OCI-LY3 (cell line): ENCODE data around the gene XXYLT1.

Experiments used
- EZH2phosphoT487 ChIP-seq: fragments of 200-600 bp; shearing (Covaris generic); IDR thresholded peaks from 2 replicates; pipeline ENCODE4 v1.6.1; 2018; ENCODE audit warnings: antibody characterized with exemption, mixed run types, low read depth
- TF ChIP-seq, protein P1 (sequence below): fragments of 200-600, 300-600 bp; sonication (generic); IDR thresholded peaks from 2 replicates; pipeline ENCODE4 v1.5.1; 2014; ENCODE audit warnings: antibody characterized with exemption, low read length, low read depth

DNA sequence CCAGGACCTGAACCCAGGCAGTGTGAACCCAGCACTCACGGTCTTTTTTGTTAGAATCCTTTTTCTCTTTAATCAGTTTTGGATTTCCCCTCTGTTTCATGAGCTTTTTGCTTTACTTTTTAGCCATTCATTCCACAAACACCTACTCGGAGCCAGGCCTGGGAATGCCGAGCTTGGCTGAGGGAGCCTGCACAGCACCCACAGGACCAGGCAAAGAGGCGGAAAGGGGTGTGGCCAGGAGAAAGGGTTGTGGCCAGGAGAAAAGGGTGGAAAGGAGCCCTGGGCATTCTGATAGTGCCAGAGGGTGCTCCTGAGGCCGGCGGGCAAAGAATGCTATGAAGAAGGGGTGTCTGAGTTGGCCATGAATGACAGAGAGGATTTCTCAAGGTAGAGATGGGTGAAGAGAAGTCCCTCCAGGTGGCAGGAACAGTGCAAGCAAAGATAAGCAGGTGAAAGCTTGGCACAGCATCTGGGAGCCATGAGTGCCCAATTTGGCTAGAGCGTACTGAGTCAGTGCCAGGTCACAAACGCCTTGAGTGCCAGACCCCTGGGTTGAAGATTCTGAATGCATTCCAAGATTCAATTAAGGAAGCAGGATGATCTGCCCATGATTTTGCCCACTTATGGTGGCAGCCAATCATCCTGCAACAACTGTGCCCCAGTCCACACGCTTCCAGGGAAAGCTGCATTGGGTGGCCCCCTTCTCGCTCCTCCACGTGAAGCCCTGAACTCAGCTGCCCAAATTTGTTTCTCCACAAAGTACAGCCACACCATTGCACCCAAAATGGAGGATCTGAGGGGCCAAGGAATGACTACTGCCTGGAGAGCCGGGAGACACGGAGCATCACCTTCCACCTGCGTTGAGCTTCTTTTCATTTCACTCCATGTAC, 157.2 kb downstream of the XXYLT1 start:
- TF ChIP-seq, protein P1, sequence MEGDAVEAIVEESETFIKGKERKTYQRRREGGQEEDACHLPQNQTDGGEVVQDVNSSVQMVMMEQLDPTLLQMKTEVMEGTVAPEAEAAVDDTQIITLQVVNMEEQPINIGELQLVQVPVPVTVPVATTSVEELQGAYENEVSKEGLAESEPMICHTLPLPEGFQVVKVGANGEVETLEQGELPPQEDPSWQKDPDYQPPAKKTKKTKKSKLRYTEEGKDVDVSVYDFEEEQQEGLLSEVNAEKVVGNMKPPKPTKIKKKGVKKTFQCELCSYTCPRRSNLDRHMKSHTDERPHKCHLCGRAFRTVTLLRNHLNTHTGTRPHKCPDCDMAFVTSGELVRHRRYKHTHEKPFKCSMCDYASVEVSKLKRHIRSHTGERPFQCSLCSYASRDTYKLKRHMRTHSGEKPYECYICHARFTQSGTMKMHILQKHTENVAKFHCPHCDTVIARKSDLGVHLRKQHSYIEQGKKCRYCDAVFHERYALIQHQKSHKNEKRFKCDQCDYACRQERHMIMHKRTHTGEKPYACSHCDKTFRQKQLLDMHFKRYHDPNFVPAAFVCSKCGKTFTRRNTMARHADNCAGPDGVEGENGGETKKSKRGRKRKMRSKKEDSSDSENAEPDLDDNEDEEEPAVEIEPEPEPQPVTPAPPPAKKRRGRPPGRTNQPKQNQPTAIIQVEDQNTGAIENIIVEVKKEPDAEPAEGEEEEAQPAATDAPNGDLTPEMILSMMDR = no peak
- no peak for TF ChIP-seq EZH2phosphoT487
